ENCODE data around the gene TAF1D. TPM values are rescaled to one million over a fixed set of nuclear protein-coding genes. Genes with fewer than 3 reads are reported as not detected.
"Not testable (repeated sequence)": the region's sequence is repeated elsewhere in the genome, so short reads cannot be mapped to it uniquely, and the experiment has no call there.

TAF1D gene
- polyA plus RNA-seq, 4 donors, result 108 to 141 (median 128) TPM

GRCh38 chr11:93753241-93753640 is 11.9 kb upstream of the TAF1D start:
- DNase-seq (ENCODE audit: low read depth in 4 of 4, low spot score in 3 of 4), result no peak

- no peak for DNase-seq (ENCODE audit: low read depth in 4 of 4, low spot score in 3 of 4)
Observed at GRCh38 chr11:93751001-93751400, 9.7 kb upstream of the TAF1D start.

- DNase-seq (ENCODE audit: low read depth in 4 of 4, low spot score in 3 of 4), result no peak
Observed at GRCh38 chr11:93747122-93747521, 5.8 kb upstream of the TAF1D start.

- no peak for DNase-seq (ENCODE audit: low read depth in 4 of 4, low spot score in 3 of 4)
Observed at GRCh38 chr11:93746101-93746500, 4.8 kb upstream of the TAF1D start.

GRCh38 chr11:93745005-93745755 is 3.9 kb upstream of the TAF1D start:
- DNase-seq (ENCODE audit: low read depth in 4 of 4, low spot score in 3 of 4), result not testable (repeated sequence)

GRCh38 chr11:93744669-93745004 is 3.3 kb upstream of the TAF1D start:
- no peak for DNase-seq (ENCODE audit: low read depth in 4 of 4, low spot score in 3 of 4)

GRCh38 chr11:93743291-93743690 is 2.0 kb upstream of the TAF1D start:
- no peak for DNase-seq (ENCODE audit: low read depth in 4 of 4, low spot score in 3 of 4)

GRCh38 chr11:93741882-93742226 is 559 bp upstream of the TAF1D start:
- DNase-seq (ENCODE audit: low read depth in 4 of 4, low spot score in 3 of 4), result peak in 2 of 4 donors; percentile 44 to 50

- peak in 2 of 4 donors; percentile 35 to 38 for DNase-seq (ENCODE audit: low read depth in 4 of 4, low spot score in 3 of 4)
Observed at GRCh38 chr11:93740730-93741093, 583 bp downstream of the TAF1D start.

GRCh38 chr11:93740031-93740729 is 1.1 kb downstream of the TAF1D start:
- DNase-seq (ENCODE audit: low read depth in 4 of 4, low spot score in 3 of 4), result no peak

GRCh38 chr11:93738647-93739081 is 2.6 kb downstream of the TAF1D start:
- no peak for DNase-seq (ENCODE audit: low read depth in 4 of 4, low spot score in 3 of 4)

- DNase-seq (ENCODE audit: low read depth in 4 of 4, low spot score in 3 of 4), result no peak
Observed at GRCh38 chr11:93737904-93738612, 3.2 kb downstream of the TAF1D start.

GRCh38 chr11:93736129-93736528 is 5.2 kb downstream of the TAF1D start:
- no peak for DNase-seq (ENCODE audit: low read depth in 4 of 4, low spot score in 3 of 4)

GRCh38 chr11:93735627-93736026 is 5.7 kb downstream of the TAF1D start:
- no peak for DNase-seq (ENCODE audit: low read depth in 4 of 4, low spot score in 3 of 4)

GRCh38 chr11:93734427-93735222 is 6.7 kb downstream of the TAF1D start:
- DNase-seq (ENCODE audit: low read depth in 4 of 4, low spot score in 3 of 4), result no peak

- DNase-seq (ENCODE audit: low read depth in 4 of 4, low spot score in 3 of 4), result no peak
Observed at GRCh38 chr11:93733474-93733873, 7.8 kb downstream of the TAF1D start.

GRCh38 chr11:93732237-93732892 is 8.9 kb downstream of the TAF1D start:
- DNase-seq (ENCODE audit: low read depth in 4 of 4, low spot score in 3 of 4), result no peak

GRCh38 chr11:93730108-93731107 is 10.9 kb downstream of the TAF1D start:
- no peak for DNase-seq (ENCODE audit: low read depth in 4 of 4, low spot score in 3 of 4)

GRCh38 chr11:93729129-93729616 is 12.1 kb downstream of the TAF1D start:
- no peak for DNase-seq (ENCODE audit: low read depth in 4 of 4, low spot score in 3 of 4)
